HG03066 (cell line): ENCODE results near the gene RAPGEF2.
"Not testable (repeated sequence)": the region's sequence is repeated elsewhere in the genome, so short reads cannot be mapped to it uniquely, and the experiment has no call there.

ENCODE experiments used
- ATAC-seq: cut with Tn5 transposase; IDR thresholded peaks from one replicate; pipeline ENCODE4 v1.9.1; 2021; ENCODE audit warnings: low read depth; ENCODE audit not compliant: unreplicated experiment

Gene RAPGEF2

DNA sequence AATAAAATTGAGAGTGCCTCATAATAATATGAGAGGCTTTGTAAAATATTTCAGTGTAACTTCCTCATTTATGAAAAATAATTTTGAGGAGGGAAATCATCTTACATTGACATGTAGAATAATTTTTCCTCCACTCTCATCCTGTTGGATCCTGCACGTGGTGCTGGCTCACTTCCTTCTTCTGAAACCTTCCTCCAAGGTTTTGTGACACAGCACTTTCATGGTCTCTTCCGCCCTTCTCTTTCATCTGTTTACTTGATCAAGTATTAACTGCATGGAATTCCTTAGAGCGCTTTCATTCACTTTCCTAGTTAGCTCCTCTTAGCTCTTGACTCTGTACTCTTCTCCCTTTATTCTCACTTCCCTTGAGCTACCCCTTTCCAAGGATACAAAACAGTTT, 246.5 kb downstream of the RAPGEF2 start:
- no peak for ATAC-seq

DNA sequence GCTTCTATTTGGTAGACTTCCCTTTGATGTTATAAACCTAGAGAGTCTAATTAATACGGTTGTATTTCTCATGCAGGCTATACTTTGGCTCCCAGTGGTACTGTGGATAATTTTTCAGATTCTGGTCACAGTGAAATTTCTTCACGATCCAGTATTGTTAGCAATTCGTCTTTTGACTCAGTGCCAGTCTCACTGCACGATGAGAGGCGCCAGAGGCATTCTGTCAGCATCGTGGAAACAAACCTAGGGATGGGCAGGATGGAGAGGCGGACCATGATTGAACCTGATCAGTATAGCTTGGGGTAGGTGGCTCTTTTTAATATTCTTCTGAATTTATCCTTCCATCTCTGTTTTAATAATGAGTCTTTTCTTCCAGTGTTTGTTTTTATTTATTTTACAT, 249.7 kb downstream of the RAPGEF2 start:
- ATAC-seq: no peak

DNA sequence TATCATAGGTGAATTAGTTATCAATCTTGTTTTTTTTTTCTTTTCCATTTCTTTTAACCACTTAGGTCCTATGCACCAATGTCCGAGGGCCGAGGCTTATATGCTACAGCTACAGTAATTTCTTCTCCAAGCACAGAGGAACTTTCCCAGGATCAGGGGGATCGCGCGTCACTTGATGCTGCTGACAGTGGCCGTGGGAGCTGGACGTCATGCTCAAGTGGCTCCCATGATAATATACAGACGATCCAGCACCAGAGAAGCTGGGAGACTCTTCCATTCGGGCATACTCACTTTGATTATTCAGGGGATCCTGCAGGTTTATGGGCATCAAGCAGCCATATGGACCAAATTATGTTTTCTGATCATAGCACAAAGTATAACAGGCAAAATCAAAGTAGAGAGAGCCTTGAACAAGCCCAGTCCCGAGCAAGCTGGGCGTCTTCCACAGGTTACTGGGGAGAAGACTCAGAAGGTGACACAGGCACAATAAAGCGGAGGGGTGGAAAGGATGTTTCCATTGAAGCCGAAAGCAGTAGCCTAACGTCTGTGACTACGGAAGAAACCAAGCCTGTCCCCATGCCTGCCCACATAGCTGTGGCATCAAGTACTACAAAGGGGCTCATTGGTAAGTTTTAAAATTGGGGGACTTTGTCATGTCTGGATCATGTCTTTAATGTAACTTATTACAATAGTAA, 250.7 kb downstream of the RAPGEF2 start:
- no peak for ATAC-seq

DNA sequence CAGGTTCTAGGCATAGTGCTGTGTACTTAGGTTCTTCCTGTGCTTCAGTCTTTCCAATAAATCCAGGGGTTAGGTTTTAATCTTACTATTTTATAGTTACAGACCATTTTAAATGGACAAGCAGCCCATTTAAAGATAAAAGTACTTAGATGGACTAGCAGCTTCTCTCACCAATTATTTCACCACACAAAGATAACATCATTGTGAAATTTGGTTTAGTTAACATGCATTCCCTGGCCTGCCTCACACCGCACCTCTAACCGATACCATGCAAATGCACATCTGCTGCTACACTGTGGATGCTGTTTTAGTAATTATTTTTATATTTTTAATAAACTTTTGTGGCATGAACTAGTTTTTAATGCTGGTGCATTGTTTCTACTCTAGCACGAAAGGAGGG, 252.6 kb downstream of the RAPGEF2 start:
- ATAC-seq: no peak

- ATAC-seq: no peak
Measured at GRCh38 chr4:159357350-159357749, 254.5 kb downstream of the RAPGEF2 start.

DNA sequence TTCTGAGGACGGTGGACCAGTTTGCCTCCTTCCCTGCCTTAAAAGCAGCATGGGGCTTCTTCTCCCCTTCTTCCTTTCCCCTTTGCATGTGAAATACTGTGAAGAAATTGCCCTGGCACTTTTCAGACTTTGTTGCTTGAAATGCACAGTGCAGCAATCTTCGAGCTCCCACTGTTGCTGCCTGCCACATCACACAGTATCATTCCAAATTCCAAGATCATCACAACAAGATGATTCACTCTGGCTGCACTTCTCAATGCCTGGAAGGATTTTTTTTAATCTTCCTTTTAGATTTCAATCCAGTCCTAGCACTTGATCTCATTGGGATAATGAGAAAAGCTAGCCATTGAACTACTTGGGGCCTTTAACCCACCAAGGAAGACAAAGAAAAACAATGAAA, 255.3 kb downstream of the RAPGEF2 start:
- ATAC-seq: no peak

GRCh38 chr4:159360549-159360948, 257.7 kb downstream of the RAPGEF2 start:
- ATAC-seq: no peak

DNA sequence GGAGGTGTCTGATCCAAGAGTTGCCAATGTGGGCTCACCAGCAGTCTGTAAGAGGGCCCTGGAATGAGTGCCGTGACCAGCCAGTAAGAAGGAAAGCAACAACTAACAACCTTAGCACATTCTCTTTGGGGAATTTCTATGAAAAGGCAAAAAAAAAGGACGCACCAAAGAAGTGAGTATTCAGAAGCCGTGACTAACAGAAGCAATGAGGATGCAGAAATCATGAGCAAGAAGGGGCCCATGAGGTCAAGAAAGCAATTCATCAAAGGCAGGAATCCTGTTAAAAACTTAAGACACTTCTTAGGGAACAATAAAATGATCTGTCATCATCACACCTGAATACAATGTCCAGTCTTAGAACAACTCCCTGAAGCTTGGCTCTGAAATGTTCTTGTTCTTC, 260.5 kb downstream of the RAPGEF2 start:
- no peak for ATAC-seq

- no peak for ATAC-seq
Measured at GRCh38 chr4:159366966-159367780, 264.3 kb downstream of the RAPGEF2 start.

- ATAC-seq: peak; percentile 67
Measured at GRCh38 chr4:159367781-159368080, 264.9 kb downstream of the RAPGEF2 start.

DNA sequence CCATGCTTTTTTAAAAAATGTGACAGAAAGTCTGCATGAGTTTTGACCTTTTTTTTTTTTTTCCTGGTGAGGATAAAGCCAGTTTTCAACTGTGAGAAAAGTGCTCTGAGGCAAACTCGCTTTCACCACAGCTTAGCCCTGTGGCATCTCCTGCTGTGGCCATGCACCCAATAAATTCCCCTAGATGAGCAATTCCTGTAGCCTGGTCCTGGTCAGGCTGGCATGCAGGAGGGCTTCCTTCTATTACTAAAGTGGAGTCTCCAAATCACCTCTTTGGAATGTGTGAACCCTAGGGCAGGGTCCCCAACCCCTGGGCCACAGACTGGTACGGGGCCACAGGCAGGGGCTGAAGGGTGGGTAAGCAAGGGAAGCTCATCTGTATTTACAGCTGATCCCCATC, 265.4 kb downstream of the RAPGEF2 start:
- ATAC-seq: no peak

- ATAC-seq: no peak
Measured at GRCh38 chr4:159369256-159369655, 266.4 kb downstream of the RAPGEF2 start.

- no peak for ATAC-seq
Measured at GRCh38 chr4:159370286-159370685, 267.4 kb downstream of the RAPGEF2 start.

DNA sequence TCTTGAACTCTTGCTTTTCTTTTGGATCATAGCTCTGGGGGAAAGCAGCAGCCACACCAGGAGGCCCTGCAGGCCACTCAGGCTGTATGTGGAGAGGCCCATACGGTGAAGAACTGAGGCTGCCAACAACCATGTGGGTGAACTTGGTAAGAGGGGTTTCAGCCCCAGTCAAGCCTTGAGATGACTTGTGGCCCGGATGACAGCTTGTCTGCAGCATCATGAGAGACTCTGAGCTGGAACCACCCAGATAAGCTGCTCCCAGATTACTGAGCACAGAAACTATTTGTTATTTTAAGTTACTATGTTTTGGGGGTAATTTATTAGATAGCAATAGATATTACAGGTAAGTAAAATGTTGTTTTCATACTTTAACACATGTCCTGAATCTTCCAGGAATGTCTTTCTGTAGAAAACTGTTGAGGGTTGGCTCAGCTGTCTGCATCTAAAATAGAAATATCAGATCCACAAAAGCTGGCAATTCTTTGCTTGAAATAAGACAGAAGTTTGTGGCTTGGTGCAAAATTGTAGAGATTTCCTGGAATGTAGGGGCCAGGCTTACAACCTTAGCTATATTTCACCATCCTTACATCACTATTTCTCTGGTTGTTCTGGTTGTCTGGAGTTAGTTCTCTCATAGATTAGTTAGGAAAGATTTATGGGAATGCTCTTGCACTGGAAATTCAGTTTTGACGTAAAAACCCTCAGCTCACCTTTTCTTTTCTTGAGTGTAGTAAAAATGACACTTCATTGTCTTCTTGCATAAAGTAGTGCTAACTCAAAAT, 272.1 kb downstream of the RAPGEF2 start:
- no peak for ATAC-seq

DNA sequence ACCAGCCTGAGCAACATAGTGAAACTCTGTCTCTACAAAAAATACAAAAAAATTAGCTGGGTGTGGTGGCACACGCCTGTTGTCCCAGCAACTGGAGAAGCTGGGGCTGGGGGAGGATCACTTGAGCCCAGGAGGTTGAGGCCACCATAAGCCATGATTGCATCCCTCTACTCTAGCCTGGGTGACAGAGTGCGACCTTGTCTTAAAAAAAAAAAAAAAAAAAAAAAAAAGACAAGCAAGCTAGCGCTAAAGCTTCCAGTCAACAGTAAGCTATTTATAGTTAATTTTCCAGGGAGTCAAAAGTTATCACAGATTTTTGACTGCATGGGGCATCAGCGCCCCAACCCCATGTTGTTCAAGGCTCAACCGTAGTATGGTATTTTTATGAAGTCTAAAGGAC, 273.4 kb downstream of the RAPGEF2 start:
- ATAC-seq: no peak

GRCh38 chr4:159378056-159378616, 275.3 kb downstream of the RAPGEF2 start:
- ATAC-seq: no peak

DNA sequence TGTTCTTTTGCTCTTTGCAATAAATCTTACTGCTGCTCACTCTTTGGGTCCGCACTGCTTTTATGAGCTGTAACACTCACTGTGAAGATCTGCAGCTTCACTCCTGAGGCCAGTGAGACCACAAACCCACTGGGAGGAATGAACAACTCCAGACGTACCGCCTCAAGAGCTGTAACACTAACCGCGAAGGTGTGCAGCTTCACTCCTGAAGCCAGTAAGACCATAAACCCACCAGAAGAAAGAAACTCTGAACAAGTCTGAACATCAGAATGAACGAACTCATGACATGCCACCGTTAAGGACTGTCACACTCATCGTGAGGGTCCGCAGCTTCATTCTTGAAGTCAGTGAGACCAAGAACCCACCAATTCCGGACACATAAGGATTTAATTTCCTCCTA, 276.2 kb downstream of the RAPGEF2 start:
- not testable (repeated sequence) for ATAC-seq

DNA sequence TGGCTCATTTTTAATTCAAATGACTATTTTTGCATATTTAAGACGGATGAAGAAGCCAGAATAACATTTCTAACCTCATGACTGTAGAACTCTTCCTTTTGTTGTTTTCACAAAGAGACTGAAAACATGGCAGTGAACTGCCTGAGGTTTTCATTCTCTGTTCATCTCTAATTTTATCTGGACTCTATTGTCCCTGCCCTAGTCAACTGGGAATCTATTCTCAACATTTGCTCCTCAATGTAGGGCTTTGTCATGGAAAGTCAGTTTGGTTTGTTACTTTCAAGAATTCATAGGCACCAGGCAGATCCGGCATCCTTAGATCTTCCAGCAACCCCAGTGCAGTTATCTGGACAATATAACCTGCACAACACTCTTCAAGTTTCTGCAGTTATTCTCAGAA, 277.0 kb downstream of the RAPGEF2 start:
- ATAC-seq: no peak

DNA sequence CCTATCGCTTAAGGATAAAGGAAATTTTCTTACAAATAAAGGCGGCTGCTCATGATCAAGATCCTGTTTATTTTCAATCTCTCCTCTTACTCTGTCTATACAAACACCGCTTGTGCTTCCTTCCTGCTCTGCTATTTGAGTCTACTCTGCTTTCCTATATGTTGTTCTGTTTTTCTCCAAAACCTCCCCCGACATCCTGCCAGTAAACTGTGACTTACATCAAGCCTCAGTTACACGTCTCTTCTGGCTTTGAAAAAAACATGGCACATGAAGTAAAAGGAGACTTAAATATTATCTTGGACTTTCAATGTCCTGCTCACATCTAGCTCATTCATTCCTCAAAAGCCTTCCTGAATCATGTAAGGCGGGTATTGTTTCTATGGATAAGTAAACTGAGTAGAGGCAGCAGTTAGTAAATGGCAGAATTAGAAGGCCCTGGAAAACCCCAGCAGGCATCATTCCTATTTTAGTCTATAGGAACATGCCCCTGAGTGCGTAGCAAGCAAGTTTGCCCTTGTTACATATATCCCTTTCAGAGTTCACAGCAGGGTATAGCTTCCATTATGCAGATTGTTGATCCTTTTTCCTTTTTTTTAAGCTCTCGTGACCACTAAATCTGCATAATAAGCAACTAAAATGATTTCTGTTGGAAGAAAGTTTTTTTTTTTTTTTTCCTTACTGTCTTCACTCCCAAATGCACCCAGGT, 280.1 kb downstream of the RAPGEF2 start:
- ATAC-seq: no peak

DNA sequence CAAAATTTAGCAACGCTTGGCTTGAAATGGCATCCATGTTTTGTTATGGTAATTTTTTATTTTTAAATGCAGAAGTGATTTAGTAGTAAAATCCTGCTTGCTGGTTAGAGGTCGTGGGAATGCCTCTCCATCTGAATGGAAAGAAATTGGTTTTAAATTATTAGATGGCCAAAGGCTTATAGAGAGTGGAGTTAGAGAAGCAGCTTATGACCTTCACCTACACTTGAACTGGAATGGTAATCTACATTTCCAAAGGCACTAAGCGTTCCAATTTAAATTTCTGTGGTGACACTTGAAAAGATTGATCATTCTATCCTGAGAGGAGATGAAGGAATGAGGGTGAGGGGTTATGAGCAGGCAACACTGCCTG, 280.7 kb downstream of the RAPGEF2 start:
- ATAC-seq: no peak

- no peak for ATAC-seq
Measured at GRCh38 chr4:159384017-159384416, 281.1 kb downstream of the RAPGEF2 start.
